ENCODE measurements around the gene MAPK8.

GRCh38 chr10:48448796-48449195, 142.3 kb downstream of the MAPK8 start:
- TF ChIP-seq POLR2A (IDR thresholded peaks at IDR 0.05; ENCODE audit: extremely low read depth, insufficient read length) (no peak), CTCF (IDR thresholded peaks at IDR 0.05; ENCODE audit: low read depth, low read length) (no peak), MYC (IDR thresholded peaks at IDR 0.05; ENCODE audit: low read depth, low read length) (no peak)
